Astrocyte (in vitro differentiated cells and primary cell): ENCODE data around the gene LINGO3. TPM values are rescaled to one million over a fixed set of nuclear protein-coding genes. Genes with fewer than 3 reads are reported as not detected.

Source experiments
- DNase-seq: peaks from one replicate; pipeline ENCODE4 v3.0.0-alpha.2; 2010; ENCODE audit warnings: low read depth
- FAIRE-seq: peaks from 2 replicates; lab custom pipeline; 2011; peaks lifted over from hg19 to GRCh38; lab: Jason Lieb, UNC
- H2AFZ ChIP-seq: 2 replicates; pipeline ENCODE4 v1.6.0; 2012; ENCODE audit warnings: low read depth, low read length, inconsistent platforms
- H3K27ac ChIP-seq: 2 replicates; pipeline ENCODE4 v1.5.1; 2011; ENCODE audit warnings: low read depth, low read length, inconsistent platforms
- H3K27me3 ChIP-seq: 2 replicates; pipeline ENCODE4 v1.6.0; 2011; ENCODE audit warnings: low read length, inconsistent platforms; ENCODE audit not compliant: insufficient read depth
- H3K36me3 ChIP-seq: 2 replicates; pipeline ENCODE4 v1.5.1; 2011; ENCODE audit warnings: low read length, inconsistent platforms; ENCODE audit not compliant: insufficient read depth
- H3K4me1 ChIP-seq: 2 replicates; pipeline ENCODE4 v1.5.1; 2011; ENCODE audit warnings: low read length, inconsistent platforms; ENCODE audit not compliant: insufficient read depth
- H3K4me2 ChIP-seq: 2 replicates; pipeline ENCODE4 v1.6.0; 2012; ENCODE audit warnings: low read length, inconsistent platforms
- H3K4me3 ChIP-seq: 2 replicates; pipeline ENCODE4 v1.5.1; 2011; ENCODE audit warnings: low read depth, mild to moderate bottlenecking, low read length, inconsistent platforms; ENCODE audit not compliant: insufficient read depth
- H3K79me2 ChIP-seq: 2 replicates; pipeline ENCODE4 v1.6.0; 2012; ENCODE audit warnings: mild to moderate bottlenecking, low read length, inconsistent platforms; ENCODE audit not compliant: insufficient read depth
- H3K9ac ChIP-seq: 2 replicates; pipeline ENCODE4 v1.6.0; 2012; ENCODE audit warnings: mild to moderate bottlenecking, low read length, inconsistent platforms
- H3K9me3 ChIP-seq: 2 replicates; pipeline ENCODE4 v1.5.1; 2012; ENCODE audit warnings: low read depth, mild to moderate bottlenecking, low read length, inconsistent platforms; ENCODE audit not compliant: insufficient read depth
- H4K20me1 ChIP-seq: 2 replicates; pipeline ENCODE4 v1.6.0; 2012; ENCODE audit warnings: low read length, inconsistent platforms; ENCODE audit not compliant: insufficient read depth
- H3K27ac Mint-ChIP-seq: one replicate; pipeline ENCODE4 v1.8.0; 2021; ENCODE audit warnings: mild to moderate bottlenecking, mixed read lengths; ENCODE audit not compliant: unreplicated experiment
- H3K27me3 Mint-ChIP-seq: one replicate; pipeline ENCODE4 v1.8.0; 2021; ENCODE audit warnings: low read depth, mixed read lengths; ENCODE audit not compliant: unreplicated experiment
- H3K36me3 Mint-ChIP-seq: one replicate; pipeline ENCODE4 v1.8.0; 2021; ENCODE audit warnings: low read depth, mixed read lengths; ENCODE audit not compliant: unreplicated experiment
- H3K4me1 Mint-ChIP-seq: one replicate; pipeline ENCODE4 v1.8.0; 2021; ENCODE audit warnings: low read depth, mixed read lengths; ENCODE audit not compliant: unreplicated experiment
- H3K4me3 Mint-ChIP-seq: one replicate; pipeline ENCODE4 v1.8.0; 2021; ENCODE audit warnings: mild to moderate bottlenecking, moderate library complexity, mixed read lengths; ENCODE audit not compliant: unreplicated experiment
- H3K9me3 Mint-ChIP-seq: one replicate; pipeline ENCODE4 v1.8.0; 2021; ENCODE audit warnings: mild to moderate bottlenecking, mixed read lengths; ENCODE audit not compliant: unreplicated experiment
- EZH2 ChIP-seq: IDR thresholded peaks from 2 replicates; pipeline ENCODE4 v1.6.1; 2012; ENCODE audit warnings: mild to moderate bottlenecking, low read length, inconsistent platforms; ENCODE audit not compliant: insufficient read depth
- total RNA-seq: library from RNA; stranded (reverse); gene quantifications from 2 replicates; pipeline ENCODE4 v1.2.1, GENCODE V29; 2021
- TF ChIP-seq, protein P1 (sequence below): IDR thresholded peaks from 2 replicates; pipeline ENCODE4 v1.5.1; 2011; ENCODE audit warnings: low read depth, mild to moderate bottlenecking, inconsistent platforms, low read length, moderate library complexity; ENCODE audit not compliant: insufficient read depth

LINGO3 gene
- total RNA-seq, 1 donor from 2014 or later: not detected

GRCh38 chr19:2309734-2310362 is 1.9 kb upstream of the LINGO3 start:
- no peak overlapping the region for H2AFZ ChIP-seq

DNA sequence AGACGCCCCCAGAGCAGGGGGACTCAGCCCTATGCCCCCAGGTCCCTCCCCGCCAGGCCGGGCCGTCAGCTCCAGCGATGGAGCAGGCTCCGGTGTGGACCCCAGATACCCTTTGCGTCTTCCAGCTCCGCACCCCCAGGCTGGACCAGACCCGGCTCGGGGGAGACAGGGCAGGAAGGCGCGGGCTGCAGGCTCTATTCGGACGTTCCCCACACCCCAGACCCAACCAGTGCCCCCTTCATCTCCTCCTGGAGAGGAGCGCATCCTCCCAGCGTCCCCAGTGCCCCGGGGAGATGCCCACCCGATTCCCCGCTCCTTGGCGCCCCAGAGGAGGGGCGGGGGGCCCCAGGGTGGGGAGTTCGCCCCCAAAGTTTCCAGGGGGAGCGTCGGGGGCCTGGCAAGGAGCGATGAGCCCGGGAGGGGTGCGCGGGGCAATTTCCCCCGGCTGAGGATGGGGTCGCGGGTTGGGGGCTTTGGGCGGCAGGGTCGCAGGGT is 389 bp downstream of the LINGO3 start:
- peaks cover 6% of the 10 kb centered on the region for H3K9me3 Mint-ChIP-seq
- DNase-seq (no peak), FAIRE-seq (no peak)
- H4K20me1 ChIP-seq: peaks cover 3% of the 10 kb centered on the region
- H3K4me3 ChIP-seq: no peak overlapping the region
- no peaks in the 10 kb centered on the region for H3K4me1 Mint-ChIP-seq
- peaks cover 46% of the 10 kb centered on the region for H3K27me3 Mint-ChIP-seq
- peaks cover 13% of the 10 kb centered on the region for H3K27me3 ChIP-seq
- H3K4me1 ChIP-seq: peaks cover 11% of the 10 kb centered on the region
- no peak overlapping the region for H3K4me2 ChIP-seq
- H3K36me3 Mint-ChIP-seq: no peaks in the 10 kb centered on the region
- H3K9ac ChIP-seq: no peak overlapping the region
- peak; percentile 78 for TF ChIP-seq EZH2
- TF ChIP-seq, protein P1, sequence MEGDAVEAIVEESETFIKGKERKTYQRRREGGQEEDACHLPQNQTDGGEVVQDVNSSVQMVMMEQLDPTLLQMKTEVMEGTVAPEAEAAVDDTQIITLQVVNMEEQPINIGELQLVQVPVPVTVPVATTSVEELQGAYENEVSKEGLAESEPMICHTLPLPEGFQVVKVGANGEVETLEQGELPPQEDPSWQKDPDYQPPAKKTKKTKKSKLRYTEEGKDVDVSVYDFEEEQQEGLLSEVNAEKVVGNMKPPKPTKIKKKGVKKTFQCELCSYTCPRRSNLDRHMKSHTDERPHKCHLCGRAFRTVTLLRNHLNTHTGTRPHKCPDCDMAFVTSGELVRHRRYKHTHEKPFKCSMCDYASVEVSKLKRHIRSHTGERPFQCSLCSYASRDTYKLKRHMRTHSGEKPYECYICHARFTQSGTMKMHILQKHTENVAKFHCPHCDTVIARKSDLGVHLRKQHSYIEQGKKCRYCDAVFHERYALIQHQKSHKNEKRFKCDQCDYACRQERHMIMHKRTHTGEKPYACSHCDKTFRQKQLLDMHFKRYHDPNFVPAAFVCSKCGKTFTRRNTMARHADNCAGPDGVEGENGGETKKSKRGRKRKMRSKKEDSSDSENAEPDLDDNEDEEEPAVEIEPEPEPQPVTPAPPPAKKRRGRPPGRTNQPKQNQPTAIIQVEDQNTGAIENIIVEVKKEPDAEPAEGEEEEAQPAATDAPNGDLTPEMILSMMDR: no peak
- no peaks in the 10 kb centered on the region for H3K36me3 ChIP-seq
- H3K4me3 Mint-ChIP-seq: no peak overlapping the region
- H3K9me3 ChIP-seq: no peaks in the 10 kb centered on the region
- H3K27ac ChIP-seq: no peak overlapping the region
- no peak overlapping the region for H2AFZ ChIP-seq
- no peak overlapping the region for H3K27ac Mint-ChIP-seq
- H3K79me2 ChIP-seq: no peaks in the 10 kb centered on the region

More at GRCh38 chr19:2309734-2310362, 1.9 kb upstream of the LINGO3 start:
- DNase-seq: peak; percentile 23
- no peak for TF ChIP-seq EZH2
- TF ChIP-seq, protein P1: no peak
- Histone ChIP-seq H3K4me2 (peak overlapping the region; percentile 39), H3K36me3 (no peaks in the 10 kb centered on the region), H4K20me1 (no peaks in the 10 kb centered on the region), H3K9me3 (no peaks in the 10 kb centered on the region), H3K4me3 (no peak overlapping the region), H3K4me1 (peaks cover 10% of the 10 kb centered on the region), H3K79me2 (no peaks in the 10 kb centered on the region), H3K27me3 (peaks cover 9% of the 10 kb centered on the region), H3K27ac (no peak overlapping the region), H3K9ac (no peak overlapping the region)
- Mint-ChIP-seq H3K4me1 (no peaks in the 10 kb centered on the region), H3K4me3 (no peak overlapping the region), H3K36me3 (peaks cover under 1% of the 10 kb centered on the region), H3K27me3 (peaks cover 38% of the 10 kb centered on the region), H3K27ac (no peak overlapping the region), H3K9me3 (peaks cover 8% of the 10 kb centered on the region)
- FAIRE-seq: no peak

DNA sequence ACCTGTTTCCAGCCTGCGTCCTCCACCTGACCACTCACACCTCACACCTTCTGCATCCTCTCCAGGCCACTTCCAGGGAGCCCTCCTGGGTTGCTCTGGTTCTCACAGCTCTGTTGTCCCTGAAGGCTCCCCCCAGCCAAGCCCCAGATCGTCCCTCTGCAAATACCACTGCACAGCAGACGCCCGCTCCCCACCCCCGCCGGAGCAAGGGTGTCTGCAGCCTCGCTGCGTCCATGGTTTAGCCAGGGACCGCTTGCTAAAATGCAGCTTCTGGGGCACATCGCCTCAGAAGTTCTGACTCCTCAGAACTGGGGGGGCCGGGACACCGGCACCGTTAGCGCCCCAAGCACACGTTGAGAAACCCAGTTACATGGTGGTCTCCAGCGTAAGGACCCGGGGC is 983 bp downstream of the LINGO3 start:
- Mint-ChIP-seq H3K36me3 (no peaks in the 10 kb centered on the region), H3K27ac (no peak overlapping the region), H3K27me3 (peaks cover 43% of the 10 kb centered on the region), H3K4me1 (no peaks in the 10 kb centered on the region), H3K4me3 (no peak overlapping the region), H3K9me3 (peaks cover 6% of the 10 kb centered on the region)
- DNase-seq (no peak), FAIRE-seq (no peak)
- no peaks in the 10 kb centered on the region for H3K36me3 ChIP-seq
- H2AFZ ChIP-seq: no peak overlapping the region
- H3K27me3 ChIP-seq: peaks cover 18% of the 10 kb centered on the region
- H3K4me3 ChIP-seq: no peak overlapping the region
- H3K9ac ChIP-seq: no peak overlapping the region
- H3K4me2 ChIP-seq: no peak overlapping the region
- peaks cover 17% of the 10 kb centered on the region for H3K4me1 ChIP-seq
- no peaks in the 10 kb centered on the region for H3K9me3 ChIP-seq
- TF ChIP-seq, protein P1: no peak
- no peak for TF ChIP-seq EZH2
- no peaks in the 10 kb centered on the region for H3K79me2 ChIP-seq
- H3K27ac ChIP-seq: no peak overlapping the region
- peaks cover 3% of the 10 kb centered on the region for H4K20me1 ChIP-seq
